Vagina (tissue), 2 donors: ENCODE measurements around the gene SLC22A23.

Source experiments
- CTCF ChIP-seq, 3 experiments: fragments of 450-650 bp in 2 of 3; fragments of 200-600 bp in 1 of 3; sonication (generic) in 1 of 3; IDR thresholded peaks; one replicate each; pipeline ENCODE4 v1.5.1; 2017 to 2019; ENCODE audit warnings: antibody characterized with exemption in 3 of 3, mild to moderate bottlenecking in 2 of 3, moderate library complexity in 2 of 3
- POLR2A ChIP-seq, 2 donors: fragments of 450-650 bp; IDR thresholded peaks; one replicate each; pipeline ENCODE4 v1.6.1; 2017; ENCODE audit warnings: antibody characterized with exemption in 2 of 2, mild to moderate bottlenecking in 2 of 2, moderate library complexity in 2 of 2
- POLR2AphosphoS5 ChIP-seq, 2 donors: sonication (generic); formaldehyde crosslinking; IDR thresholded peaks; one replicate each; pipeline ENCODE4 v1.9.0; 2017; ENCODE audit warnings: antibody characterized with exemption in 2 of 2, mild to moderate bottlenecking in 2 of 2, low read depth in 1 of 2; ENCODE audit not compliant: insufficient read depth in 1 of 2

GRCh38 chr6:3326184-3326971 is 130.5 kb downstream of the SLC22A23 start:
- TF ChIP-seq CTCF (IDR thresholded peaks at IDR 0.05), result no peak
- no peak for TF ChIP-seq POLR2A (IDR thresholded peaks at IDR 0.05)
- TF ChIP-seq POLR2AphosphoS5 (IDR thresholded peaks at IDR 0.05; ENCODE audit: insufficient read depth in 1 of 2, low read depth in 1 of 2), result no peak
